HG03045 (cell line): ENCODE results near the gene CDC14A.
"Not testable (repeated sequence)": the region's sequence is repeated elsewhere in the genome, so short reads cannot be mapped to it uniquely, and the experiment has no call there.

Experiments
- ATAC-seq: cut with Tn5 transposase; IDR thresholded peaks from one replicate; pipeline ENCODE4 v1.9.1; 2021; ENCODE audit warnings: mild to moderate bottlenecking, moderate library complexity; ENCODE audit not compliant: unreplicated experiment

The CDC14A gene

GRCh38 chr1:100360790-100361510, 8.6 kb downstream of the CDC14A start:
- no peak for ATAC-seq

- no peak for ATAC-seq
These were observed 9.3 kb downstream of the CDC14A start for GRCh38 chr1:100361511-100362089.

GRCh38 chr1:100362821-100363466, 10.6 kb downstream of the CDC14A start:
- ATAC-seq, result no peak

- ATAC-seq, result no peak
These were observed 11.5 kb downstream of the CDC14A start for GRCh38 chr1:100363831-100364230.

- ATAC-seq, result no peak
These were observed 12.4 kb downstream of the CDC14A start for GRCh38 chr1:100364697-100365096.

GRCh38 chr1:100366209-100366525, 13.9 kb downstream of the CDC14A start:
- ATAC-seq, result no peak

GRCh38 chr1:100369339-100369738, 17.0 kb downstream of the CDC14A start:
- ATAC-seq, result not testable (repeated sequence)

- ATAC-seq, result not testable (repeated sequence)
These were observed 21.6 kb downstream of the CDC14A start for GRCh38 chr1:100373953-100374352.

GRCh38 chr1:100376890-100377289, 24.6 kb downstream of the CDC14A start:
- ATAC-seq, result not testable (repeated sequence)

- ATAC-seq, result peak; percentile 94
These were observed 25.5 kb downstream of the CDC14A start for GRCh38 chr1:100377590-100378361.

- no peak for ATAC-seq
These were observed 26.6 kb downstream of the CDC14A start for GRCh38 chr1:100378956-100379355.

GRCh38 chr1:100380635-100381034, 28.3 kb downstream of the CDC14A start:
- no peak for ATAC-seq

- no peak for ATAC-seq
These were observed 30.4 kb downstream of the CDC14A start for GRCh38 chr1:100382657-100383056.

GRCh38 chr1:100383743-100384405, 31.6 kb downstream of the CDC14A start:
- ATAC-seq, result no peak

GRCh38 chr1:100387209-100387608, 34.9 kb downstream of the CDC14A start:
- ATAC-seq, result no peak

GRCh38 chr1:100387657-100388350, 35.5 kb downstream of the CDC14A start:
- no peak for ATAC-seq

GRCh38 chr1:100390531-100390930, 38.2 kb downstream of the CDC14A start:
- no peak for ATAC-seq

- no peak for ATAC-seq
These were observed 39.4 kb downstream of the CDC14A start for GRCh38 chr1:100391675-100392074.

GRCh38 chr1:100392756-100393155, 40.5 kb downstream of the CDC14A start:
- ATAC-seq, result no peak

GRCh38 chr1:100394285-100394684, 42.0 kb downstream of the CDC14A start:
- no peak for ATAC-seq
